Liver (tissue), 9 donors: Measurements from ENCODE around the gene GRIA1. TPM values are rescaled to one million over a fixed set of nuclear protein-coding genes. Genes with fewer than 3 reads are reported as not detected.

ENCODE experiments used
- DNase-seq: peaks from one replicate; pipeline ENCODE4 v3.0.0-alpha.2; 2017; ENCODE audit warnings: low spot score
- H3K27ac ChIP-seq, 2 donors: one replicate each; pipeline ENCODE4 v1.7.0; 2013; ENCODE audit warnings: inconsistent platforms in 2 of 2, low read length in 2 of 2, control low read depth in 1 of 2, low read depth in 1 of 2, mild to moderate bottlenecking in 1 of 2
- H3K27me3 ChIP-seq, 4 donors: one replicate each; pipeline versions ENCODE4 v1.6.1 to v1.7.0; 2013; ENCODE audit warnings: low read length in 3 of 4, inconsistent platforms in 1 of 4, mild to moderate bottlenecking in 1 of 4, moderate library complexity in 1 of 4; ENCODE audit not compliant: control insufficient read depth in 4 of 4, insufficient read depth in 4 of 4
- H3K36me3 ChIP-seq, 4 donors: one replicate each; pipeline versions ENCODE4 v1.6.1 to v1.7.0; 2013; ENCODE audit warnings: low read length in 3 of 4, mild to moderate bottlenecking in 3 of 4, low read depth in 1 of 4, moderate library complexity in 1 of 4; ENCODE audit not compliant: control insufficient read depth in 4 of 4, insufficient read depth in 3 of 4
- H3K4me1 ChIP-seq, 4 donors: one replicate each; pipeline versions ENCODE4 v1.6.1 to v1.7.0; 2013; ENCODE audit warnings: low read length in 3 of 4, mild to moderate bottlenecking in 3 of 4, moderate library complexity in 1 of 4; ENCODE audit not compliant: control insufficient read depth in 4 of 4, insufficient read depth in 4 of 4
- H3K4me3 ChIP-seq, 3 donors: one replicate each; pipeline versions ENCODE4 v1.6.1 to v1.7.0; 2013; ENCODE audit warnings: low read length in 3 of 3, control low read depth in 1 of 3, low read depth in 1 of 3, mild to moderate bottlenecking in 1 of 3
- H3K9ac ChIP-seq, 2 donors: one replicate each; pipeline ENCODE4 v1.7.0; 2013; ENCODE audit warnings: low read length in 2 of 2, mild to moderate bottlenecking in 2 of 2, moderate library complexity in 2 of 2, control low read depth in 1 of 2, low read depth in 1 of 2
- H3K9me3 ChIP-seq, 4 donors: one replicate each; pipeline versions ENCODE4 v1.6.1 to v1.7.0; 2013; ENCODE audit warnings: low read length in 3 of 4; ENCODE audit not compliant: control insufficient read depth in 4 of 4
- EGR1 ChIP-seq, 2 donors: IDR thresholded peaks; 2 replicates each; pipeline ENCODE4 v1.6.1; 2016 to 2018; ENCODE audit warnings: antibody characterized with exemption in 2 of 2, low read depth in 2 of 2
- FOXA2 ChIP-seq: IDR thresholded peaks from 2 replicates; pipeline ENCODE4 v1.6.1; 2016; ENCODE audit warnings: antibody characterized with exemption
- GABPA ChIP-seq, 2 donors: IDR thresholded peaks in 1 of 2; conservative IDR thresholded peaks in 1 of 2; 2 replicates each; pipeline ENCODE4 v1.6.1; 2016; ENCODE audit warnings: antibody characterized with exemption in 2 of 2, mild to moderate bottlenecking in 1 of 2, moderate library complexity in 1 of 2
- HNF4A ChIP-seq, 2 donors: conservative IDR thresholded peaks; 2 replicates each; pipeline ENCODE4 v1.6.1; 2016; ENCODE audit warnings: antibody characterized with exemption in 2 of 2, mild to moderate bottlenecking in 2 of 2
- HNF4G ChIP-seq: IDR thresholded peaks from 2 replicates; pipeline ENCODE4 v1.6.1; 2016; ENCODE audit warnings: antibody characterized with exemption
- JUND ChIP-seq, 2 donors: IDR thresholded peaks; 2 replicates each; pipeline ENCODE4 v1.6.1; 2016; ENCODE audit warnings: antibody characterized with exemption in 2 of 2
- NR2F2 ChIP-seq: IDR thresholded peaks from 2 replicates; pipeline ENCODE4 v1.6.1; 2016; ENCODE audit warnings: antibody characterized with exemption
- RAD21 ChIP-seq, 2 donors: IDR thresholded peaks; 2 replicates each; pipeline ENCODE4 v1.6.1; 2016; ENCODE audit warnings: antibody characterized with exemption in 2 of 2, mild to moderate bottlenecking in 2 of 2
- RXRA ChIP-seq, 2 donors: IDR thresholded peaks; 2 replicates each; pipeline ENCODE4 v1.6.1; 2017 to 2018; ENCODE audit warnings: antibody characterized with exemption in 2 of 2, mild to moderate bottlenecking in 1 of 2
- SP1 ChIP-seq: IDR thresholded peaks from 2 replicates; pipeline ENCODE4 v1.6.1; 2018; ENCODE audit warnings: antibody characterized with exemption, mild to moderate bottlenecking
- TAF1 ChIP-seq: conservative IDR thresholded peaks from 2 replicates; pipeline ENCODE4 v1.6.1; 2016; ENCODE audit warnings: antibody characterized with exemption, mild to moderate bottlenecking
- YY1 ChIP-seq: IDR thresholded peaks from 2 replicates; pipeline ENCODE4 v1.6.1; 2016; ENCODE audit warnings: antibody characterized with exemption, mild to moderate bottlenecking
- WGBS: extraction: QIAGEN DNeasy Blood & Tissue Kit; methylation state at CpG from one replicate; pipeline ENCODE4 v1.1.7; 2013; 5-methylcytosine and 5-hydroxymethylcytosine counted together
- polyA plus RNA-seq, 2 donors: library from polyadenylated mRNA; stranded (reverse) in 1 of 2; unstranded in 1 of 2; fragments of 200-250 nt in 1 of 2; fragments of >200 nt in 1 of 2; fragmentation: Nextera tagmentation in 1 of 2; extraction: Ambion mirVana in 1 of 2; gene quantifications; one replicate each; pipeline versions ENCODE4 v1.2.1 to v1.2.3, GENCODE V29; 2013 to 2015
- total RNA-seq, 2 donors: library from RNA; depleted of rRNA; stranded (reverse); fragments of >200 nt; gene quantifications; one replicate each; pipeline ENCODE4 v1.2.3, GENCODE V29; 2014
- TF ChIP-seq, protein P1 (sequence below): IDR thresholded peaks from 2 replicates; pipeline ENCODE4 v1.6.1; 2016; ENCODE audit warnings: antibody characterized with exemption
- TF ChIP-seq, protein P2 (sequence below): IDR thresholded peaks from 2 replicates; pipeline ENCODE4 v1.6.1; 2016; ENCODE audit warnings: antibody characterized with exemption, mild to moderate bottlenecking
- TF ChIP-seq, protein P3 (sequence below): IDR thresholded peaks from 2 replicates; pipeline ENCODE4 v1.6.1; 2016; ENCODE audit warnings: antibody characterized with exemption
- TF ChIP-seq, protein P4 (sequence below): fragments of 150-350 bp; IDR thresholded peaks from 2 replicates; pipeline ENCODE4 v1.5.1; 2017; ENCODE audit warnings: improper control_type of control experiment, low read depth, low read length; ENCODE audit not compliant: missing input control
- donor health status: healthy.
- donor health status: healthy.
- donor health status: healthy.
- donor health status: healthy.
- donor health status: healthy.

Gene GRIA1
- total and polyA plus RNA-seq, 4 donors, result 0.08 TPM; not detected in 3

DNA sequence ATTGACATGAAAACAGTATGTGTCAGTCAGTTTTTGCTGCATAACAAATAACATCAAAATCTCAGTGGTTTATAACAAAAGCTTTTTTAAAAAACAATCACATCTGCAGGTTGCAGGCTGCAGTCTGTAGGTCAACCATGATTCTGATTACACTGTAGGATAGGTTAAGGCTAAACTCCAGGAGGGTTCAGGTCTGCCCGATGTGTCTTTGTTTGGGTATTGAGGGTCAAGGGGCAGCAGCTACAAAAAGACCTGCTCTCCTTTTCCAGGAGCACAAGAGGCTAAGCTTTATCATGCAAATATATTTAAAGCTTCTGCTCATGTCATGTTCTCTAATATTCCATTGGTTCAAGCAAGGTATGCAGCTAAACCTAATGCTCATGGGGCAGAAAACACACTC, 18.2 kb downstream of the GRIA1 start:
- no peak for DNase-seq
- no peak for TF ChIP-seq JUND (IDR thresholded peaks at IDR 0.05)
- TF ChIP-seq, protein P1, sequence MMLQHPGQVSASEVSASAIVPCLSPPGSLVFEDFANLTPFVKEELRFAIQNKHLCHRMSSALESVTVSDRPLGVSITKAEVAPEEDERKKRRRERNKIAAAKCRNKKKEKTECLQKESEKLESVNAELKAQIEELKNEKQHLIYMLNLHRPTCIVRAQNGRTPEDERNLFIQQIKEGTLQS, result no peak
- TF ChIP-seq, protein P2, sequence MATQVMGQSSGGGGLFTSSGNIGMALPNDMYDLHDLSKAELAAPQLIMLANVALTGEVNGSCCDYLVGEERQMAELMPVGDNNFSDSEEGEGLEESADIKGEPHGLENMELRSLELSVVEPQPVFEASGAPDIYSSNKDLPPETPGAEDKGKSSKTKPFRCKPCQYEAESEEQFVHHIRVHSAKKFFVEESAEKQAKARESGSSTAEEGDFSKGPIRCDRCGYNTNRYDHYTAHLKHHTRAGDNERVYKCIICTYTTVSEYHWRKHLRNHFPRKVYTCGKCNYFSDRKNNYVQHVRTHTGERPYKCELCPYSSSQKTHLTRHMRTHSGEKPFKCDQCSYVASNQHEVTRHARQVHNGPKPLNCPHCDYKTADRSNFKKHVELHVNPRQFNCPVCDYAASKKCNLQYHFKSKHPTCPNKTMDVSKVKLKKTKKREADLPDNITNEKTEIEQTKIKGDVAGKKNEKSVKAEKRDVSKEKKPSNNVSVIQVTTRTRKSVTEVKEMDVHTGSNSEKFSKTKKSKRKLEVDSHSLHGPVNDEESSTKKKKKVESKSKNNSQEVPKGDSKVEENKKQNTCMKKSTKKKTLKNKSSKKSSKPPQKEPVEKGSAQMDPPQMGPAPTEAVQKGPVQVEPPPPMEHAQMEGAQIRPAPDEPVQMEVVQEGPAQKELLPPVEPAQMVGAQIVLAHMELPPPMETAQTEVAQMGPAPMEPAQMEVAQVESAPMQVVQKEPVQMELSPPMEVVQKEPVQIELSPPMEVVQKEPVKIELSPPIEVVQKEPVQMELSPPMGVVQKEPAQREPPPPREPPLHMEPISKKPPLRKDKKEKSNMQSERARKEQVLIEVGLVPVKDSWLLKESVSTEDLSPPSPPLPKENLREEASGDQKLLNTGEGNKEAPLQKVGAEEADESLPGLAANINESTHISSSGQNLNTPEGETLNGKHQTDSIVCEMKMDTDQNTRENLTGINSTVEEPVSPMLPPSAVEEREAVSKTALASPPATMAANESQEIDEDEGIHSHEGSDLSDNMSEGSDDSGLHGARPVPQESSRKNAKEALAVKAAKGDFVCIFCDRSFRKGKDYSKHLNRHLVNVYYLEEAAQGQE, result no peak
- no peak for TF ChIP-seq TAF1
- TF ChIP-seq HNF4G, result no peak
- TF ChIP-seq NR2F2, result no peak
- TF ChIP-seq GABPA (IDR thresholded peaks at IDR 0.05 in 1 of 2, conservative IDR thresholded peaks at IDR 0.05 in 1 of 2), result no peak
- no peak for TF ChIP-seq RXRA (IDR thresholded peaks at IDR 0.05)
- TF ChIP-seq HNF4A (conservative IDR thresholded peaks at IDR 0.05), result no peak
- no peak for TF ChIP-seq YY1
- TF ChIP-seq, protein P3, sequence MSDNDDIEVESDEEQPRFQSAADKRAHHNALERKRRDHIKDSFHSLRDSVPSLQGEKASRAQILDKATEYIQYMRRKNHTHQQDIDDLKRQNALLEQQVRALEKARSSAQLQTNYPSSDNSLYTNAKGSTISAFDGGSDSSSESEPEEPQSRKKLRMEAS, result no peak
- TF ChIP-seq, protein P4, sequence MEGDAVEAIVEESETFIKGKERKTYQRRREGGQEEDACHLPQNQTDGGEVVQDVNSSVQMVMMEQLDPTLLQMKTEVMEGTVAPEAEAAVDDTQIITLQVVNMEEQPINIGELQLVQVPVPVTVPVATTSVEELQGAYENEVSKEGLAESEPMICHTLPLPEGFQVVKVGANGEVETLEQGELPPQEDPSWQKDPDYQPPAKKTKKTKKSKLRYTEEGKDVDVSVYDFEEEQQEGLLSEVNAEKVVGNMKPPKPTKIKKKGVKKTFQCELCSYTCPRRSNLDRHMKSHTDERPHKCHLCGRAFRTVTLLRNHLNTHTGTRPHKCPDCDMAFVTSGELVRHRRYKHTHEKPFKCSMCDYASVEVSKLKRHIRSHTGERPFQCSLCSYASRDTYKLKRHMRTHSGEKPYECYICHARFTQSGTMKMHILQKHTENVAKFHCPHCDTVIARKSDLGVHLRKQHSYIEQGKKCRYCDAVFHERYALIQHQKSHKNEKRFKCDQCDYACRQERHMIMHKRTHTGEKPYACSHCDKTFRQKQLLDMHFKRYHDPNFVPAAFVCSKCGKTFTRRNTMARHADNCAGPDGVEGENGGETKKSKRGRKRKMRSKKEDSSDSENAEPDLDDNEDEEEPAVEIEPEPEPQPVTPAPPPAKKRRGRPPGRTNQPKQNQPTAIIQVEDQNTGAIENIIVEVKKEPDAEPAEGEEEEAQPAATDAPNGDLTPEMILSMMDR, result no peak
- Histone ChIP-seq H3K4me3 (no peak overlapping the region), H3K27me3 (peaks cover 0 to 4% (median 0%) of the 10 kb centered on the region in 4 donors), H3K27ac (no peak overlapping the region), H3K4me1 (no peaks in the 10 kb centered on the region), H3K9ac (no peak overlapping the region), H3K9me3 (peaks cover 0 to 6% (median under 1%) of the 10 kb centered on the region in 4 donors), H3K36me3 (no peaks in the 10 kb centered on the region)
- 54% methylated on average over 1 of the region's 1 CpG for WGBS

DNA sequence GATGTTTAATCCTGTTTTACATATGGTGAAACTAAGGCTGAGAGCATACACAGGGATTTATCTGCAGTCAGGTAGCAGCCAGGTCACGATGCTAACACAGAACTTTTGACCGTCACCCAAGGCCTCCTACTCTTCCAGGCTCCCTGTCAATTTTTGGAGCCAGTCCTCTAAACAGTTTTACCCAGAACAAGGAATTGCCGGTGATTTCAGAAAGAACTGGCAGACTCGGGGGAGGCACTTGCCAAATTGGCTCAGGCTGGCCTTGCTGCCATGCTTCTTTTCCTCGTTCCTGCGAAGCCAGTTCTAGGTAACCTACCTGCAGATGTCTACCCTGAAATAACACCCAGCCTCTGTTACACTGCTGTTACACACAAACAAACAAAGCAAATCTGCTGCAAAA, 21.2 kb downstream of the GRIA1 start:
- 54% methylated on average over 6 of the region's 6 CpGs for WGBS

More for the DNA sequence above, 21.2 kb downstream of the GRIA1 start:
- Histone ChIP-seq H3K4me1 (no peaks in the 10 kb centered on the region), H3K9ac (no peak overlapping the region), H3K36me3 (no peaks in the 10 kb centered on the region), H3K4me3 (no peak overlapping the region), H3K27me3 (no peaks in the 10 kb centered on the region), H3K27ac (no peak overlapping the region), H3K9me3 (peaks cover 1 to 6% (median 6%) of the 10 kb centered on the region in 4 donors)
- no peak for DNase-seq
- no peak for TF ChIP-seq TAF1
- TF ChIP-seq, protein P3, result no peak
- TF ChIP-seq HNF4G, result no peak
- TF ChIP-seq FOXA2, result no peak
- no peak for TF ChIP-seq JUND (IDR thresholded peaks at IDR 0.05)
- no peak for TF ChIP-seq RAD21 (IDR thresholded peaks at IDR 0.05)
- no peak for TF ChIP-seq SP1
- TF ChIP-seq, protein P1, result no peak
- TF ChIP-seq EGR1 (IDR thresholded peaks at IDR 0.05; ENCODE audit: low read depth in 2 of 2), result no peak
- TF ChIP-seq HNF4A (conservative IDR thresholded peaks at IDR 0.05), result no peak
